NB4 (cell line): ENCODE data around the gene ANKS1B.
"Not testable (repeated sequence)": the region's sequence is repeated elsewhere in the genome, so short reads cannot be mapped to it uniquely, and the experiment has no call there.

Source experiments
- DNase-seq: peaks from one replicate; pipeline ENCODE4 v3.0.0; 2010; ENCODE audit warnings: low read depth
- H3K4me3 ChIP-seq: one replicate; pipeline ENCODE4 v1.5.1; 2011; ENCODE audit warnings: mild to moderate bottlenecking, low read depth, low read length, moderate library complexity
- MAX ChIP-seq: IDR thresholded peaks from 2 replicates; pipeline ENCODE4 v1.6.1; 2011; ENCODE audit warnings: low read depth, low read length
- MYC ChIP-seq: IDR thresholded peaks from 2 replicates; pipeline ENCODE4 v1.6.1; 2011; ENCODE audit warnings: low read depth, low read length
- POLR2A ChIP-seq: IDR thresholded peaks from 2 replicates; pipeline ENCODE4 v1.6.1; 2011; ENCODE audit warnings: mild to moderate bottlenecking; ENCODE audit not compliant: insufficient read length; ENCODE audit errors: extremely low read depth
- TF ChIP-seq, protein P1 (sequence below): IDR thresholded peaks from one replicate; pipeline ENCODE4 v1.5.1; 2012; ENCODE audit warnings: low read depth, low read length

Gene ANKS1B

DNA sequence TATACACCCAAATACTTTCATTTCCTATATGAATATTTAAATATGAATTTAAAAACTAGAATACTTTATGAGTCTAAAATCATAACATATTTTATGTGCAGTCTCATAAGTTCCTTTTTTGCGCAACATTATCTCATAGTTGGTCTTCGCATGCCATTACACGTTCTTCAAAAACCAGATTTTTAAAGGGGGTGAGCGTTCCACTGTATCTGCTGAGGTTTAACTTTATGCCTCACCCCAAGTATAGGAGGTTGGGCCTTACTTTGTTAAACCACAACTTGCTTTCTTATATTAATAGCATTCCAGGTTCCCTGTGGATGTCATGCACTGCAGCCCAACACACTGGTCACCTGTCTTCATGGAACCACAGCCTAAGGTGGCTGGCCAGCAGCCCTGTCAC is 1221.1 kb downstream of the ANKS1B start:
- no peak overlapping the region for H3K4me3 ChIP-seq
- DNase-seq: no peak
- TF ChIP-seq, protein P1, sequence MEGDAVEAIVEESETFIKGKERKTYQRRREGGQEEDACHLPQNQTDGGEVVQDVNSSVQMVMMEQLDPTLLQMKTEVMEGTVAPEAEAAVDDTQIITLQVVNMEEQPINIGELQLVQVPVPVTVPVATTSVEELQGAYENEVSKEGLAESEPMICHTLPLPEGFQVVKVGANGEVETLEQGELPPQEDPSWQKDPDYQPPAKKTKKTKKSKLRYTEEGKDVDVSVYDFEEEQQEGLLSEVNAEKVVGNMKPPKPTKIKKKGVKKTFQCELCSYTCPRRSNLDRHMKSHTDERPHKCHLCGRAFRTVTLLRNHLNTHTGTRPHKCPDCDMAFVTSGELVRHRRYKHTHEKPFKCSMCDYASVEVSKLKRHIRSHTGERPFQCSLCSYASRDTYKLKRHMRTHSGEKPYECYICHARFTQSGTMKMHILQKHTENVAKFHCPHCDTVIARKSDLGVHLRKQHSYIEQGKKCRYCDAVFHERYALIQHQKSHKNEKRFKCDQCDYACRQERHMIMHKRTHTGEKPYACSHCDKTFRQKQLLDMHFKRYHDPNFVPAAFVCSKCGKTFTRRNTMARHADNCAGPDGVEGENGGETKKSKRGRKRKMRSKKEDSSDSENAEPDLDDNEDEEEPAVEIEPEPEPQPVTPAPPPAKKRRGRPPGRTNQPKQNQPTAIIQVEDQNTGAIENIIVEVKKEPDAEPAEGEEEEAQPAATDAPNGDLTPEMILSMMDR: no peak
- no peak for TF ChIP-seq MAX
- no peak for TF ChIP-seq MYC
- TF ChIP-seq POLR2A: no peak

- no peak overlapping the region for H3K4me3 ChIP-seq
- TF ChIP-seq MYC (no peak), MAX (no peak), POLR2A (no peak)
- TF ChIP-seq, protein P1: no peak
- no peak for DNase-seq
These were observed 1226.4 kb downstream of the ANKS1B start for GRCh38 chr12:98758331-98758730.

- TF ChIP-seq MYC (no peak), POLR2A (no peak), MAX (no peak)
- TF ChIP-seq, protein P1: no peak
- H3K4me3 ChIP-seq: no peak overlapping the region
- DNase-seq: no peak
These were observed 1227.3 kb downstream of the ANKS1B start for GRCh38 chr12:98757455-98757854.

DNA sequence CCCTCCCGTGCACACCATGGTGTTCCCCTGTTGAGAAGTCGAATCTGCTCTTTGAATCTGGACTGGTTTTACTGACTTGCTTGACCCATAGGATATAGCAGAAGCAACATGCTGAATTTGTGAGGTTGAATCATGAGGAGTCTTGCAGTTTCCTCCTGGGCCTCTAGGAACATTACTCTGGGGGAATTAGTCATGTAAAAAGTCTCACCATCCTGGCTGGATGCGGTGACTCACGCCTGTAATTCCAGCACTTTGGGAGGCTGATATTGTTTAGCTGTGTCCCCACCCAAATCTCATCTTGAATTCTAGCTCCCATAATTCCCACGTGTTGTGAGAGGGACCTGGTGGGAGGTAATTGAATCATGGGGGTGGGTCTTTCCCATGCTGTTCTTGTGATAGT is 1228.9 kb downstream of the ANKS1B start:
- H3K4me3 ChIP-seq: not testable (repeated sequence)
- DNase-seq: peak; percentile 24

GRCh38 chr12:98754095-98754494 is 1230.6 kb downstream of the ANKS1B start:
- peak; percentile 68 for DNase-seq
- H3K4me3 ChIP-seq: no peak overlapping the region
- TF ChIP-seq MYC: no peak
- TF ChIP-seq, protein P1: no peak
- no peak for TF ChIP-seq POLR2A
- TF ChIP-seq MAX: no peak

- TF ChIP-seq, protein P1: no peak
- TF ChIP-seq MAX (no peak), MYC (no peak), POLR2A (no peak)
- no peak for DNase-seq
- no peak overlapping the region for H3K4me3 ChIP-seq
These were observed 1232.0 kb downstream of the ANKS1B start for GRCh38 chr12:98752726-98753125.
